Measurements from ENCODE around the gene ARHGAP23.

ARHGAP23 gene

GRCh38 chr17:38559051-38559879, 131.0 kb downstream of the ARHGAP23 start:
- peak overlapping the region; percentile 90 for H3K27ac ChIP-seq
- ChIA-PET CTCF (interaction anchor here (0.6 to 2.5 kb wide), 12 partner anchors 9 to 108 kb away, joined by 3 to 18 read pairs (median 9); no protein-coding TSS in a partner anchor), POLR2A (ENCODE audit: low non-redundant PET) (interaction anchor here (0.5 to 1.4 kb wide), 3 partner anchors 40 to 418 kb away, joined by 3 to 4 read pairs (median 3); no protein-coding TSS in a partner anchor)
- TF ChIP-seq CTCF (conservative IDR thresholded peaks at IDR 0.05; ENCODE audit: low read depth): 0 out of 2 replicates have a peak, but pooled peaks have one; percentile 11
- peak; percentile 96 for DNase-seq (ENCODE audit: low spot score)

GRCh38 chr17:38559880-38560230, 131.6 kb downstream of the ARHGAP23 start:
- no peak for TF ChIP-seq CTCF (conservative IDR thresholded peaks at IDR 0.05; ENCODE audit: low read depth)
- CTCF ChIA-PET: interaction anchor here (0.6 to 2.5 kb wide), 8 partner anchors 10 to 626 kb away, joined by 3 to 18 read pairs (median 9); no protein-coding TSS in a partner anchor
- H3K27ac ChIP-seq: peak overlapping the region; percentile 90
- no peak for DNase-seq (ENCODE audit: low spot score)
- POLR2A ChIA-PET (ENCODE audit: low non-redundant PET): interaction anchor here (0.5 to 0.6 kb wide), 2 partner anchors 56 to 417 kb away, joined by 3 read pairs; no protein-coding TSS in a partner anchor

GRCh38 chr17:38560503-38561318, 132.4 kb downstream of the ARHGAP23 start:
- no peak for DNase-seq (ENCODE audit: low spot score)
- ChIA-PET CTCF (interaction anchor here (0.6 to 1.6 kb wide), 4 partner anchors 24 to 625 kb away, joined by 3 to 4 read pairs (median 3); no protein-coding TSS in a partner anchor), POLR2A (ENCODE audit: low non-redundant PET) (interaction anchor here (0.6 kb wide), 1 partner anchor 9 kb away, joined by 3 read pairs; no protein-coding TSS in a partner anchor)
- H3K27ac ChIP-seq: no peak overlapping the region
- TF ChIP-seq CTCF (conservative IDR thresholded peaks at IDR 0.05; ENCODE audit: low read depth): no peak

GRCh38 chr17:38561416-38562214, 133.4 kb downstream of the ARHGAP23 start:
- no peak for DNase-seq (ENCODE audit: low spot score)
- CTCF ChIA-PET: interaction anchor here (0.6 kb wide), 1 partner anchor 101 kb away, joined by 4 read pairs; no protein-coding TSS in a partner anchor
- no peak for TF ChIP-seq CTCF (conservative IDR thresholded peaks at IDR 0.05; ENCODE audit: low read depth)
- H3K27ac ChIP-seq: no peak overlapping the region
- POLR2A ChIA-PET (ENCODE audit: low non-redundant PET): interaction anchor here (0.6 kb wide), 1 partner anchor 10 kb away, joined by 3 read pairs; no protein-coding TSS in a partner anchor

Measured in RWPE1 (cell line).